HL-60/S4 (cell line): ENCODE results near the gene PPP6R1.

Source experiments
- in situ Hi-C: fragments of 300-500 bp; cut with MboI; formaldehyde crosslinking; loops from 2 replicates; pipeline ENCODE4 v1.14.3; 2022; ENCODE audit warnings: low sequenced_read_pairs

PPP6R1 gene

GRCh38 chr19:55258828-55259539 lies at the start of gene PPP6R1:
Gene PPP6R1, minus strand, starts transcription at chr19:55259017. Its CDS starts 11,914 bp downstream, at chr19:55247103.
- in situ Hi-C loops = no loop called here

- in situ Hi-C loops = no loop called here
Measured at GRCh38 chr19:55308281-55308680, 49.5 kb upstream of the PPP6R1 start.

- in situ Hi-C loops = no loop called here
Measured at GRCh38 chr19:55306712-55307111, 47.9 kb upstream of the PPP6R1 start.

- in situ Hi-C loops = no loop called here
Measured at GRCh38 chr19:55305983-55306562, 47.3 kb upstream of the PPP6R1 start.

- in situ Hi-C loops = no loop called here
Measured at GRCh38 chr19:55305491-55305890, 46.7 kb upstream of the PPP6R1 start.

GRCh38 chr19:55304980-55305379 lies 46.2 kb upstream of the PPP6R1 start:
- in situ Hi-C loops = no loop called here

- in situ Hi-C loops = no loop called here
Measured at GRCh38 chr19:55304279-55304978, 45.6 kb upstream of the PPP6R1 start.

- in situ Hi-C loops = no loop called here
Measured at GRCh38 chr19:55303477-55303876, 44.7 kb upstream of the PPP6R1 start.

- in situ Hi-C loops = no loop called here
Measured at GRCh38 chr19:55302318-55302703, 43.5 kb upstream of the PPP6R1 start.

- in situ Hi-C loops = no loop called here
Measured at GRCh38 chr19:55301459-55302317, 42.9 kb upstream of the PPP6R1 start.

GRCh38 chr19:55300886-55301458 lies 42.2 kb upstream of the PPP6R1 start:
- in situ Hi-C loops = no loop called here

- in situ Hi-C loops = no loop called here
Measured at GRCh38 chr19:55299991-55300390, 41.2 kb upstream of the PPP6R1 start.

- in situ Hi-C loops = no loop called here
Measured at GRCh38 chr19:55297267-55297666, 38.5 kb upstream of the PPP6R1 start.

- in situ Hi-C loops = no loop called here
Measured at GRCh38 chr19:55289117-55289796, 30.4 kb upstream of the PPP6R1 start.

- in situ Hi-C loops = no loop called here
Measured at GRCh38 chr19:55287361-55288079, 28.7 kb upstream of the PPP6R1 start.

GRCh38 chr19:55285229-55285890 lies 26.5 kb upstream of the PPP6R1 start:
- in situ Hi-C loops = no loop called here

- in situ Hi-C loops = no loop called here
Measured at GRCh38 chr19:55284405-55285058, 25.7 kb upstream of the PPP6R1 start.

- in situ Hi-C loops = no loop called here
Measured at GRCh38 chr19:55283548-55284377, 24.9 kb upstream of the PPP6R1 start, which contains the start of gene BRSK1. Gene BRSK1, plus strand, starts transcription at chr19:55283997. Its CDS starts 446 bp downstream, at chr19:55284443.
